ENCODE measurements around the gene RPL29. TPM values are rescaled to one million over a fixed set of nuclear protein-coding genes. Genes with fewer than 3 reads are reported as not detected.

The RPL29 gene
- total RNA-seq, 1 donor from 2014 or later = 2,366 TPM

- H3K36me3 ChIP-seq (ENCODE audit: control insufficient read depth, insufficient read depth, low read length) = peaks cover 1% of the 10 kb centered on the region
- TF ChIP-seq, protein P1, sequence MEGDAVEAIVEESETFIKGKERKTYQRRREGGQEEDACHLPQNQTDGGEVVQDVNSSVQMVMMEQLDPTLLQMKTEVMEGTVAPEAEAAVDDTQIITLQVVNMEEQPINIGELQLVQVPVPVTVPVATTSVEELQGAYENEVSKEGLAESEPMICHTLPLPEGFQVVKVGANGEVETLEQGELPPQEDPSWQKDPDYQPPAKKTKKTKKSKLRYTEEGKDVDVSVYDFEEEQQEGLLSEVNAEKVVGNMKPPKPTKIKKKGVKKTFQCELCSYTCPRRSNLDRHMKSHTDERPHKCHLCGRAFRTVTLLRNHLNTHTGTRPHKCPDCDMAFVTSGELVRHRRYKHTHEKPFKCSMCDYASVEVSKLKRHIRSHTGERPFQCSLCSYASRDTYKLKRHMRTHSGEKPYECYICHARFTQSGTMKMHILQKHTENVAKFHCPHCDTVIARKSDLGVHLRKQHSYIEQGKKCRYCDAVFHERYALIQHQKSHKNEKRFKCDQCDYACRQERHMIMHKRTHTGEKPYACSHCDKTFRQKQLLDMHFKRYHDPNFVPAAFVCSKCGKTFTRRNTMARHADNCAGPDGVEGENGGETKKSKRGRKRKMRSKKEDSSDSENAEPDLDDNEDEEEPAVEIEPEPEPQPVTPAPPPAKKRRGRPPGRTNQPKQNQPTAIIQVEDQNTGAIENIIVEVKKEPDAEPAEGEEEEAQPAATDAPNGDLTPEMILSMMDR (IDR thresholded peaks at IDR 0.05; ENCODE audit: insufficient read depth, low read length, poor library complexity, severe bottlenecking) = no peak
- H3K4me3 ChIP-seq (ENCODE audit: low read depth, low read length) = peak overlapping the region; percentile 48
- no peak for DNase-seq (ENCODE audit: low read depth)
- H3K27me3 ChIP-seq (ENCODE audit: control insufficient read depth, insufficient read depth, low read length) = no peaks in the 10 kb centered on the region
These were observed 21.3 kb downstream of the RPL29 start for GRCh38 chr3:51974277-51974962.

GRCh38 chr3:51971350-51971749, 24.3 kb downstream of the RPL29 start:
- Histone ChIP-seq H3K4me3 (ENCODE audit: low read depth, low read length) (no peak overlapping the region), H3K27me3 (ENCODE audit: control insufficient read depth, insufficient read depth, low read length) (no peaks in the 10 kb centered on the region), H3K36me3 (ENCODE audit: control insufficient read depth, insufficient read depth, low read length) (peaks cover 1% of the 10 kb centered on the region)
- TF ChIP-seq, protein P1 (IDR thresholded peaks at IDR 0.05; ENCODE audit: insufficient read depth, low read length, poor library complexity, severe bottlenecking) = no peak
- no peak for DNase-seq (ENCODE audit: low read depth)

GRCh38 chr3:51970606-51971300, 24.9 kb downstream of the RPL29 start:
- Histone ChIP-seq H3K36me3 (ENCODE audit: control insufficient read depth, insufficient read depth, low read length) (peaks cover 1% of the 10 kb centered on the region), H3K4me3 (ENCODE audit: low read depth, low read length) (no peak overlapping the region), H3K27me3 (ENCODE audit: control insufficient read depth, insufficient read depth, low read length) (no peaks in the 10 kb centered on the region)
- TF ChIP-seq, protein P1 (IDR thresholded peaks at IDR 0.05; ENCODE audit: insufficient read depth, low read length, poor library complexity, severe bottlenecking) = no peak
- DNase-seq (ENCODE audit: low read depth) = no peak

DNA sequence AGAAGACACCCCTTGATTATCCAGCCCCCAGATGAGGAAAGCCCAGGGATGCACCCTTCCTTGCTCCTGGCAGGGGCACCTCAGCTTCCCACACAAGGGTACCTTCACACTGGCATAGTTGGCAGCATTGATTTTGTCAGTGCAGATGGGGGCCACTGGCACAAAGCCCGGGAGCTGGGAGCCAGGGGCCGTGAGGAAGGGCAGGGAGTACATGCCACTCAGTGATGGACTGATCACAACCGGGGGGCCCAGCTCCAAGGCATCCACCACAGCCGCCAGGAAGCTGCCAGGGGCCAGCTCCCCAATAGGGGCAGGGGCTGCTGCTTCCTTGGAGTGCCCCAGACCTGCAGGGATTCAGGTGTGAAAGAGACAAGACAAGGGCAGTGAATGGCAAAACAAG, 25.9 kb downstream of the RPL29 start:
- H3K4me3 ChIP-seq (ENCODE audit: low read depth, low read length) = no peak overlapping the region
- DNase-seq (ENCODE audit: low read depth) = no peak
- TF ChIP-seq, protein P1 (IDR thresholded peaks at IDR 0.05; ENCODE audit: insufficient read depth, low read length, poor library complexity, severe bottlenecking) = no peak
- peaks cover 1% of the 10 kb centered on the region for H3K36me3 ChIP-seq (ENCODE audit: control insufficient read depth, insufficient read depth, low read length)
- H3K27me3 ChIP-seq (ENCODE audit: control insufficient read depth, insufficient read depth, low read length) = no peaks in the 10 kb centered on the region

DNA sequence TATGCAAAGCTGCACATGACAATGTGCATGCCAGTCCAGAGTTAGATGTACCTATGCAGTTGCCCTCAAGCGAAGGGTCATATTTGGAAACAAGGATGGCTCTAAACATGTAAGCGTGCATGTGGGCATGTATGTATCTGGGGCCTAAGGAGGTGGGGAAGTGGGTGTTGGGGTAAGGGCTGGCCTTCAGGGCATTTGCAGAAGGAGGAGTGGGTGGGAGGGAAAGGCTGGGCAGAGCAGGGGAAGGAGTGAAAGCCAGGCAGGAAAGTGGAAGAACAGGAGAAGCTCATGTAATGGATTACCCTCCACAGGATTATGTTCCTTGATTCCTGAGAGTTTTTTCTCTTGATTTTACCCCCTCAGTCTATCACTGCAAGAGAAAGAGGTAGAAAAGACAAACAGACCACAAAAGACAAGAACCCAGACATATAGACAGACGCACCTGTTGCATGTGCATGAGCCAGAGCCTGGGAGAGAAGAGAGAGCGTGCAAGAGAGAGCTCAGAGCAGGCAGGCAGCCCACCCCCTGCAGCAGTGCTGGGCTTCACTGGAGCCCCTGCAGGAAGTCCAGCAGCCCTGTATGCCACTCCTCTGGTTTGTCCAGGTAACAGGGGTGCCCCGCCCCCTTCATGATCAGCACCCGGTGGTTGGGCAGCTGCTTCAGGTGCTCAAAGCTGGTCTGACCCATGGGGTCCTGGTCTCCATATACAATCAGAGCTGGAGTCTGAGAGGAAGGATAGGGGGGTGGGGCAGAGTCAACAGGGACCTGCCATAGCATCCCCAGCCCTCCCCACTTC, 26.6 kb downstream of the RPL29 start:
- DNase-seq (ENCODE audit: low read depth) = no peak
- Histone ChIP-seq H3K36me3 (ENCODE audit: control insufficient read depth, insufficient read depth, low read length) (peaks cover 1% of the 10 kb centered on the region), H3K27me3 (ENCODE audit: control insufficient read depth, insufficient read depth, low read length) (no peaks in the 10 kb centered on the region), H3K4me3 (ENCODE audit: low read depth, low read length) (no peak overlapping the region)
- TF ChIP-seq, protein P1 (IDR thresholded peaks at IDR 0.05; ENCODE audit: insufficient read depth, low read length, poor library complexity, severe bottlenecking) = no peak
